ENCODE data around the gene UBE2QL1. TPM values are rescaled to one million over a fixed set of nuclear protein-coding genes. Genes with fewer than 3 reads are reported as not detected.

The UBE2QL1 gene
- total and polyA plus RNA-seq, 2 donors (not counting 1 experiment from before 2014, with no cell fraction given) = 0.33 to 1.7 TPM

DNA sequence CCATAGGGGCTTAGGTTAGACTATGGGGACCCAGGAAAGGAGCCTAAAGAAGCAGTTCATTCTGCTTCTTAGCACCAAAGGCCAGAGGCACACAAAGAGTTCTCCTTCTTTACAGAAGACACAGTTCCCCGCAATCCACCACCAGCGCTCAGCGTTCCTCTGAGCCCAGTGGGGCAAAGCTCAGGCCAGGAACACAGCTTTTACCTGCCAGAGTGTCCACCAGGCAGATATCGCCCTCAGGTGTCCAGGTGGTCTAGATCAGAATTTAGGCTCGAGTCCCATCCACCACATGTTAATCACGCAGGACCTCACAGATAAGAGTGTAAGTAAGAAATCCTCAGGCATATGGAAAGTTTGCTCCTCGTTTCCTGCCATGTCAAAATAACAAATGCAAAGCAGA lies 53.0 kb downstream of the UBE2QL1 start:
- TF ChIP-seq EZH2 (IDR thresholded peaks at IDR 0.05; ENCODE audit: borderline replicate concordance, insufficient read depth, low read depth, low read length, poor library complexity, severe bottlenecking) (no peak), CTCF (IDR thresholded peaks at IDR 0.05) (no peak)
- POLR2A ChIA-PET = no interaction called here
- no peak for DNase-seq

DNA sequence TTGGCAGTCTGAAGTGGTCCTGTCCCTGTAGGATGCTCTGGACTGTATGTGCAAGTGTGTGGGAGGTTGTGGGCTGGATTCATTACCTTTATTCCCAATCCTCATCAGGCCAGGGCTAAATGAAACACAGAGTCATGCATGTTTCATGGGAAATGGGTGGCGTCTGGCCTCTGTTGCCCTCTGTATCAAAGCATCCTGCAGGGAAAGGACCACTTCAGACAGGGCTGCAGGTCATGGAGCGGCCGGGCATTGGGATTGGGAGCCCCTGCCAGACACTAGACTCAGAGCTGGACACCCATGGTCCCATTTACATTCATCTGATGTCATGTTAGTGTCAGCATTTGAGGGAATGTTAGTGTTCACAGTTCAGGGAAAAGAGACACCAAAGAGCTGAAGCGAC lies 53.8 kb downstream of the UBE2QL1 start:
- H3K79me2 ChIP-seq (ENCODE audit: control insufficient read depth, insufficient read depth, low read length) = no peaks in the 10 kb centered on the region
- H4K20me1 ChIP-seq (ENCODE audit: control insufficient read depth, insufficient read depth, low read length, poor library complexity, severe bottlenecking) = no peaks in the 10 kb centered on the region
- H3K4me3 Mint-ChIP-seq = no peak overlapping the region
- no peak overlapping the region for H3K27ac Mint-ChIP-seq
- no peak overlapping the region for H3K4me2 ChIP-seq (replicated peaks; ENCODE audit: low read depth, low read length, poor library complexity, severe bottlenecking)
- intact Hi-C loops (cut with micrococcal nuclease) = no loop called here
- H3K4me1 Mint-ChIP-seq = no peaks in the 10 kb centered on the region
- no peak for ATAC-seq (ENCODE audit: low read depth)
- DNase-seq = no peak
- ChIA-PET CTCF (no interaction called here), POLR2A (no interaction called here)
- no peak overlapping the region for H2AFZ ChIP-seq (ENCODE audit: insufficient read depth, low read depth, low read length, poor library complexity, severe bottlenecking)
- no peaks in the 10 kb centered on the region for H3K36me3 ChIP-seq (replicated peaks in 1 of 2; ENCODE audit: control extremely low read depth in 1 of 2, control insufficient read depth in 1 of 2, extremely low read depth in 1 of 2, insufficient read depth in 2 of 2, low read length in 1 of 2)
- peaks cover 20% of the 10 kb centered on the region for H3K27me3 Mint-ChIP-seq
- H3K9ac ChIP-seq (ENCODE audit: low read length) = no peak overlapping the region
- no peaks in the 10 kb centered on the region for H3K9me3 Mint-ChIP-seq (ENCODE audit: insufficient read depth)
- peaks cover 0 to 15% (median 6%) of the 10 kb centered on the region in 4 experiments for H3K27me3 ChIP-seq (replicated peaks in 1 of 4; ENCODE audit: control extremely low read depth in 1 of 4, control insufficient read depth in 3 of 4, insufficient read depth in 4 of 4, low read length in 3 of 4)
- no peak overlapping the region for H3K27ac ChIP-seq (ENCODE audit: low read length in 2 of 2)
- no peak overlapping the region for H3K4me3 ChIP-seq (ENCODE audit: control extremely low read depth in 1 of 5, extremely low read depth in 1 of 5, insufficient read depth in 1 of 5, low read depth in 2 of 5, low read length in 4 of 5)
- H3K9me3 ChIP-seq (ENCODE audit: control extremely low read depth in 1 of 3, control insufficient read depth in 2 of 3, insufficient read depth in 1 of 3, low read length in 2 of 3) = peaks cover 0 to 13% (median 7%) of the 10 kb centered on the region in 3 donors
- 80% methylated on average over 2 of the region's 4 CpGs for WGBS (ENCODE audit: insufficient coverage)
- TF ChIP-seq CTCF (IDR thresholded peaks at IDR 0.05) (no peak), EZH2 (IDR thresholded peaks at IDR 0.05; ENCODE audit: borderline replicate concordance, insufficient read depth, low read depth, low read length, poor library complexity, severe bottlenecking) (no peak)
- no peaks in the 10 kb centered on the region for H3K4me1 ChIP-seq (ENCODE audit: control insufficient read depth in 2 of 2, insufficient read depth in 2 of 2, low read length in 2 of 2)

More for the DNA sequence above, 53.0 kb downstream of the UBE2QL1 start:
- Histone ChIP-seq H4K20me1 (ENCODE audit: control insufficient read depth, insufficient read depth, low read length, poor library complexity, severe bottlenecking) (no peaks in the 10 kb centered on the region), H3K9ac (ENCODE audit: low read length) (no peak overlapping the region), H3K79me2 (ENCODE audit: control insufficient read depth, insufficient read depth, low read length) (no peaks in the 10 kb centered on the region), H3K27ac (ENCODE audit: low read length in 2 of 2) (no peak overlapping the region), H3K27me3 (replicated peaks in 1 of 4; ENCODE audit: control extremely low read depth in 1 of 4, control insufficient read depth in 3 of 4, insufficient read depth in 4 of 4, low read length in 3 of 4) (peaks cover 0 to 9% (median 4%) of the 10 kb centered on the region in 4 experiments), H3K9me3 (ENCODE audit: control extremely low read depth in 1 of 3, control insufficient read depth in 2 of 3, insufficient read depth in 1 of 3, low read length in 2 of 3) (peaks cover 0 to 13% (median 7%) of the 10 kb centered on the region in 3 donors), H3K4me2 (replicated peaks; ENCODE audit: low read depth, low read length, poor library complexity, severe bottlenecking) (no peak overlapping the region), H3K4me3 (ENCODE audit: control extremely low read depth in 1 of 5, extremely low read depth in 1 of 5, insufficient read depth in 1 of 5, low read depth in 2 of 5, low read length in 4 of 5) (no peak overlapping the region), H3K4me1 (ENCODE audit: control insufficient read depth in 2 of 2, insufficient read depth in 2 of 2, low read length in 2 of 2) (no peaks in the 10 kb centered on the region), H3K36me3 (replicated peaks in 1 of 2; ENCODE audit: control extremely low read depth in 1 of 2, control insufficient read depth in 1 of 2, extremely low read depth in 1 of 2, insufficient read depth in 2 of 2, low read length in 1 of 2) (no peaks in the 10 kb centered on the region), H2AFZ (ENCODE audit: insufficient read depth, low read depth, low read length, poor library complexity, severe bottlenecking) (no peak overlapping the region)
- peaks cover 15% of the 10 kb centered on the region for H3K27me3 Mint-ChIP-seq
- WGBS (ENCODE audit: insufficient coverage) = 96% methylated on average over 5 of the region's 7 CpGs
- CTCF ChIA-PET = no interaction called here
- intact Hi-C loops (cut with micrococcal nuclease) = no loop called here
- no peak for ATAC-seq (ENCODE audit: low read depth)
- no peak overlapping the region for H3K4me3 Mint-ChIP-seq
- no peaks in the 10 kb centered on the region for H3K4me1 Mint-ChIP-seq
- no peaks in the 10 kb centered on the region for H3K9me3 Mint-ChIP-seq (ENCODE audit: insufficient read depth)
- no peak overlapping the region for H3K27ac Mint-ChIP-seq
